Endothelial cell (in vitro differentiated cells): ENCODE data around the gene MT1HL1. TPM values are rescaled to one million over a fixed set of nuclear protein-coding genes. Genes with fewer than 3 reads are reported as not detected.

ENCODE experiments used
- DNase-seq: peaks from one replicate; pipeline ENCODE4 v3.0.0; 2021; ENCODE audit warnings: low spot score
- H3K27ac Mint-ChIP-seq: one replicate; pipeline ENCODE4 v1.8.0; 2021; ENCODE audit warnings: mixed read lengths, inconsistent platforms; ENCODE audit not compliant: unreplicated experiment
- H3K27me3 Mint-ChIP-seq: one replicate; pipeline ENCODE4 v1.8.0; 2021; ENCODE audit warnings: mild to moderate bottlenecking, moderate library complexity, mixed read lengths, inconsistent platforms; ENCODE audit not compliant: unreplicated experiment
- H3K36me3 Mint-ChIP-seq: one replicate; pipeline ENCODE4 v1.8.0; 2021; ENCODE audit warnings: mild to moderate bottlenecking, low read depth, mixed read lengths, inconsistent platforms; ENCODE audit not compliant: unreplicated experiment
- H3K4me1 Mint-ChIP-seq: one replicate; pipeline ENCODE4 v1.8.0; 2021; ENCODE audit warnings: mild to moderate bottlenecking, mixed read lengths, inconsistent platforms; ENCODE audit not compliant: unreplicated experiment
- H3K4me3 Mint-ChIP-seq: one replicate; pipeline ENCODE4 v1.8.0; 2021; ENCODE audit warnings: mild to moderate bottlenecking, mixed read lengths, inconsistent platforms; ENCODE audit not compliant: unreplicated experiment
- H3K9me3 Mint-ChIP-seq: one replicate; pipeline ENCODE4 v1.8.0; 2021; ENCODE audit warnings: mixed read lengths, inconsistent platforms; ENCODE audit not compliant: unreplicated experiment
- total RNA-seq: library from RNA; stranded (reverse); fragmentation: NEBNext Ultra II Directional; extraction: Animal tissue kit (Norgen Biotek cat#: 25700); gene quantifications from one replicate; pipeline ENCODE4 v1.2.1, GENCODE V29; 2021; ENCODE audit not compliant: unreplicated experiment
- TF ChIP-seq, protein P1 (sequence below): fragments of 200-600 bp; sonication (generic); IDR thresholded peaks from one replicate; pipeline ENCODE4 v1.5.0; 2021; ENCODE audit warnings: antibody characterized with exemption; ENCODE audit not compliant: unreplicated experiment

The MT1HL1 gene
- total RNA-seq, 1 donor from 2014 or later: not detected

DNA sequence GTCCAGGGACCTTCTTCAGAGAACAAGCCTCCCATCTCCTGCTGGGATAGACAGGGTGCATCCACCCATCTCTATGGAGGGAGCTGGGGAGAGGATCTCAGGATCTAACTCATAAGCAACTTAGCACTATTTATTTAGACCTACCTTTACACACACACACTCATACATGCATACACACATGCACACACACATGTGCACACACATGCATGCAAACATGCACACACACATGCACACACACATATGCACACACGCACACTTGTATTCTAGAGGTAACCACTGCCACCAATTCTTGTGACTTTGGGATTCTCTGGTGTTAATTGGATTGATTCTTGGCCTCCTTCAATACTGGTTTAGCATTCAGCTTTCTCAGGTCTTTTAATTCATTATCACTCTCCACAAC, 9.8 kb downstream of the MT1HL1 start:
- Mint-ChIP-seq H3K4me1 (no peaks in the 10 kb centered on the region), H3K4me3 (no peak overlapping the region), H3K36me3 (peaks cover 5% of the 10 kb centered on the region), H3K9me3 (peaks cover 3% of the 10 kb centered on the region), H3K27ac (no peak overlapping the region), H3K27me3 (no peaks in the 10 kb centered on the region)
- DNase-seq: no peak
- TF ChIP-seq, protein P1, sequence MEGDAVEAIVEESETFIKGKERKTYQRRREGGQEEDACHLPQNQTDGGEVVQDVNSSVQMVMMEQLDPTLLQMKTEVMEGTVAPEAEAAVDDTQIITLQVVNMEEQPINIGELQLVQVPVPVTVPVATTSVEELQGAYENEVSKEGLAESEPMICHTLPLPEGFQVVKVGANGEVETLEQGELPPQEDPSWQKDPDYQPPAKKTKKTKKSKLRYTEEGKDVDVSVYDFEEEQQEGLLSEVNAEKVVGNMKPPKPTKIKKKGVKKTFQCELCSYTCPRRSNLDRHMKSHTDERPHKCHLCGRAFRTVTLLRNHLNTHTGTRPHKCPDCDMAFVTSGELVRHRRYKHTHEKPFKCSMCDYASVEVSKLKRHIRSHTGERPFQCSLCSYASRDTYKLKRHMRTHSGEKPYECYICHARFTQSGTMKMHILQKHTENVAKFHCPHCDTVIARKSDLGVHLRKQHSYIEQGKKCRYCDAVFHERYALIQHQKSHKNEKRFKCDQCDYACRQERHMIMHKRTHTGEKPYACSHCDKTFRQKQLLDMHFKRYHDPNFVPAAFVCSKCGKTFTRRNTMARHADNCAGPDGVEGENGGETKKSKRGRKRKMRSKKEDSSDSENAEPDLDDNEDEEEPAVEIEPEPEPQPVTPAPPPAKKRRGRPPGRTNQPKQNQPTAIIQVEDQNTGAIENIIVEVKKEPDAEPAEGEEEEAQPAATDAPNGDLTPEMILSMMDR: no peak

DNA sequence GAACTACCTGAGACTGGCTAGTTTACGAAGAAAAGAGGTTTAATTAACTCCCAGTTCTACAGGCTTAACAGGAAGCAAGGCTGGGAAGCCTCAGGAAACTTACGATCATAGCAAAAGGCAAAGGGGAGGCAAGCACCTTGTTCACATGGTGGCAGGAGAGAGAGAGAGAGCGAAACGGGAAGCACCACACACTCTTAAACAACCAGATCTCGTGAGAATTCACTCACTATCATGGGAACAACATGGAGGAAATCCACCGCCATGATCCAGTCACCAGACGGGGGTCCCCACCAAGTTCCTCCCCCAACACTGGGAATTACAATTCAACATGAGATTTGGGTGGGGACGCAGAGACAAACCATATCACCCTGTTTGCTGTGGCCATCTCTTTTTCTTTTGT, 11.8 kb downstream of the MT1HL1 start:
- Mint-ChIP-seq H3K36me3 (peaks cover 5% of the 10 kb centered on the region), H3K27me3 (no peaks in the 10 kb centered on the region), H3K27ac (no peak overlapping the region), H3K4me3 (no peak overlapping the region), H3K4me1 (no peaks in the 10 kb centered on the region), H3K9me3 (peaks cover 3% of the 10 kb centered on the region)
- TF ChIP-seq, protein P1: no peak
- DNase-seq: no peak

DNA sequence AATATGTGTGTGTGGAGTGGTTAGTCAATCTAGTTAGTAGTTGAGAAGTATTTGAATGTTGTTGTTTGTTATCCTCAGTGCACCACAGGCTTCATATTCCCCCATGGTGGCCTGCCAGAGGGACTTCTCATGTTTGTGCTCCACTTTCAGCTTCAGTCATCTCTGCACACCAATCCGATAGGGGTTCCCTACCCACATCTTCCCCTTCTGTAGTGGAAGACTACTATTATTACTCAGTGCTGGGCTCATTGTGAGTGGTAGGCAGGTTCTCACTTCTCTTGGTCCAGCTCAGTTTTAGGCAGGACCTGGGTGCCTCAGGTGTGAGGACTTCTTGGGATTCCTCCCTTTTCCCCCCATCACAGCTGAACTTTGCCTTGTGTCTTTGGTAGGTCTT, 14.2 kb downstream of the MT1HL1 start:
- Mint-ChIP-seq H3K27me3 (no peaks in the 10 kb centered on the region), H3K4me3 (no peak overlapping the region), H3K4me1 (no peaks in the 10 kb centered on the region), H3K36me3 (peaks cover 5% of the 10 kb centered on the region), H3K27ac (no peak overlapping the region), H3K9me3 (peaks cover 7% of the 10 kb centered on the region)
- TF ChIP-seq, protein P1: no peak
- DNase-seq: no peak

DNA sequence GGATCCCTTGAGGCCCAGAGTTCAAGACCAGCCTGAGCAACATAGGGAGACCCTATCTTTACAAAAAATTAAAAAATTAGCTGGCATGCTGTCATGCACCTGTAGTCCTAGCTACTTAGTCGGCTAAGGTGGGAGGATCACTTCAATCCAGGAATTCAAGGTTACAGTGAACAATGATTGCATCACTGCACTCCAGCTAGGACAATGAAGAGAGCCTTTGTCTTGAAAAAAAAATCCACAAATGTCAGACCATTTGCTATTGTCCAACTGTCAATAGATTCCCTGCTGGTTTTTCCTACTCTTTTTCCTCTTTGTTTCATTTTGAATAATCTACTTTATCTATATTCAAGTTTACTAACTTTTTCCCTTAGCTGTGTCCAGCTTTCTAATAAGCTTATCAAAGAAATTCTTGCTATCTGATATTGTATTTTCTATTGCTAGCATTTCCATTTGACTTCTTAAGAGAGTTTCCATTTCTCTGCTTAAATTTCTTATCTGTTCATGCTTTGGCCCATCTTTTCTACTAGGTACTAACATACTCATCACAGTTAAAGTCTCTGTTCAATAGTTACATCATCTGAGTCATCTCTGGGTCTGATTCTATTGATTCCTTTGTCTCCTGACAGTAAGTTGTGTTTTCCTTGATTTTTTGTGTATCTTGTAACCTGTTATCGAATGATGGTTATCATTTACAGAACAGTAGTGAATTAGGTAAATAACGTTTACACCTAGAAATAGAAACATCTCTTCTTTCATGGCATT, 14.8 kb downstream of the MT1HL1 start:
- no peak overlapping the region for H3K27ac Mint-ChIP-seq
- no peaks in the 10 kb centered on the region for H3K27me3 Mint-ChIP-seq
- H3K4me3 Mint-ChIP-seq: no peak overlapping the region
- peaks cover 5% of the 10 kb centered on the region for H3K36me3 Mint-ChIP-seq
- TF ChIP-seq, protein P1: no peak
- no peaks in the 10 kb centered on the region for H3K4me1 Mint-ChIP-seq
- DNase-seq: no peak
- peaks cover 7% of the 10 kb centered on the region for H3K9me3 Mint-ChIP-seq

DNA sequence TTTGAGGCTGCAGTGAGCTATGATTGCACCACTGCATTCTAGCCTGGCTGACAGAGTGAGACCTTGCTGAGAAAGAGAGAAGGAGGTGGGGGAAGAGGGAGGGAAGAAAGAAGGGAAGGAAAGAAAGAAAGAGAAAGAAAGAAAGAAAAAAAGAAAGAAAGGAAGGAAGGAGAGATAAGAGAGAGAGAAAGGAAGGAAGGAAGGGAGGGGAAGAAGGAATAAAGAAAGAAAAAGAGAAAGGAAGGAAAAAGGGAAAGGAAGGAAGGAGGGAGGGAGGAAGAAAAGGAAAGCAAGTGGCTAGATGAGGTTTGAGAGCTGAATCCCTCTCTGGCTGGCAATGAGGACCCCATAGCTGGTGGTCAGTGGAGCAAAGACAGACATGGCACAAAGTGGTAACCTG, 20.4 kb downstream of the MT1HL1 start:
- Mint-ChIP-seq H3K27ac (no peak overlapping the region), H3K36me3 (peaks cover 4% of the 10 kb centered on the region), H3K4me3 (no peak overlapping the region), H3K4me1 (peaks cover 9% of the 10 kb centered on the region), H3K9me3 (peaks cover 4% of the 10 kb centered on the region), H3K27me3 (peaks cover 2% of the 10 kb centered on the region)
- DNase-seq: no peak
- TF ChIP-seq, protein P1: no peak
